ENCODE results near the gene SYT3. TPM values are rescaled to one million over a fixed set of nuclear protein-coding genes. Genes with fewer than 3 reads are reported as not detected.

SYT3 gene, protein sequence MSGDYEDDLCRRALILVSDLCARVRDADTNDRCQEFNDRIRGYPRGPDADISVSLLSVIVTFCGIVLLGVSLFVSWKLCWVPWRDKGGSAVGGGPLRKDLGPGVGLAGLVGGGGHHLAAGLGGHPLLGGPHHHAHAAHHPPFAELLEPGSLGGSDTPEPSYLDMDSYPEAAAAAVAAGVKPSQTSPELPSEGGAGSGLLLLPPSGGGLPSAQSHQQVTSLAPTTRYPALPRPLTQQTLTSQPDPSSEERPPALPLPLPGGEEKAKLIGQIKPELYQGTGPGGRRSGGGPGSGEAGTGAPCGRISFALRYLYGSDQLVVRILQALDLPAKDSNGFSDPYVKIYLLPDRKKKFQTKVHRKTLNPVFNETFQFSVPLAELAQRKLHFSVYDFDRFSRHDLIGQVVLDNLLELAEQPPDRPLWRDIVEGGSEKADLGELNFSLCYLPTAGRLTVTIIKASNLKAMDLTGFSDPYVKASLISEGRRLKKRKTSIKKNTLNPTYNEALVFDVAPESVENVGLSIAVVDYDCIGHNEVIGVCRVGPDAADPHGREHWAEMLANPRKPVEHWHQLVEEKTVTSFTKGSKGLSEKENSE
- total RNA-seq, result 6.8 TPM

GRCh38 chr19:50639121-50640112, at the start of gene SYT3:
Gene SYT3, minus strand, starts transcription at chr19:50639881. Its CDS starts 2,470 bp downstream, at chr19:50637411.

DNA sequence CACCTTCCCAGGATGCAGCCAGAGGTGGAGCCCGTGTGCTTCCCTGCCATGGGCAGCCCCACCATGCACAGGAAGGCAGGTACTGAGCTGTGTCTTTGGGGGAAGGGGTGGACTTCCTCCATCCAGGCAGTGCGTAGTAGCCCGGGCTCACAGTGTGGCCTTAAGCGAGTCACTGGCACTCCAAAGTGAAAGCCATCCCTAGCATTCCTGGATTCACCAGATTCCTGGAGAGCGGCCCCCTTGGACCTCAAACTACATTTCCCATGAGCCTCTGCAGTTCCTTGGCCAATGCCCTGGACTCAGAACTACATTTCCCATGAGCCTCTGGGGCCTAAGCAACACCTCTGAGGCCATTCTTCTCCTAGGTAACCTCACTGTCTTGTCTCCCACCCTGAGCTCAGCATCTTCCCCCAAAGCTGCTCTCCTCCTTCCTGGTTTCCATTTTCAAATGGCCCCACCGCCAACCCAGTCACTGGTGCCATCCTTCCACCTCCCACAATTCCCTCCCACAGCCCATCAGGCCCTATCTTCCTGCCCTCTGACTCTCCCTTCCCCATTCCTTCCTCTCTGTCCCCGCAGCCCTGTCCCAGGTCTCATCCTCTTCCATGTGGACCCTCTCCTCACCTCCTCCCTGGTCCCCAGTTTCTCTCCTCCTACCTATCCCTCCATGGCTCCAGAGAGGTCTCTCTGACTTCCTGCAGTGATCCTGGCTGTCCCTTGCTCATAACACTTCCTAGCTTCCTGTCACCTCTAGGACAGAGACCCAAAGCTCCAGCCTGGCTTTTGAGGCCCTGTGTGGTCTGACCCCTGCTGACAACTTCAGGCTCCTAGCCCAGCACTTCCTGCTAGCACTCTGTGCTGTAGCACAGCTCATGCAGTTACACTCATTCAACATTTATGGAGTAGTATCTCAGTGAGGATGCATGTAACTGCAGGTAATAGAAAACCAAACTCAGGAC, 10.0 kb upstream of the SYT3 start, which contains the start of gene C19orf81:
C19orf81 (plus strand) TSS at position 13 of the 959 bp plus-strand sequence; CDS start at position 13, 0 bp downstream.

Other genes starting within 250 kb of the SYT3 start
- 0.33 TPM for gene SPIB, start 220.9 kb downstream of the SYT3 start, total RNA-seq
- 1.2 TPM for gene MYBPC2, start 207.0 kb downstream of the SYT3 start, total RNA-seq
- gene EMC10, start 163.4 kb downstream of the SYT3 start, total RNA-seq, result 88.8 TPM
- 0.55 TPM for gene GARIN5A, start 163.0 kb downstream of the SYT3 start, total RNA-seq
- 8.0 TPM for gene JOSD2, start 128.7 kb downstream of the SYT3 start, total RNA-seq
- gene ASPDH, start 126.0 kb downstream of the SYT3 start, total RNA-seq, result not detected
- gene LRRC4B, start 71.4 kb downstream of the SYT3 start, total RNA-seq, result 38.4 TPM
- not detected for gene C19orf81, start 9.6 kb upstream of the SYT3 start, total RNA-seq
- gene SHANK1, start 79.9 kb upstream of the SYT3 start, total RNA-seq, result 12.0 TPM
- 38.8 TPM for gene CLEC11A, start 83.5 kb upstream of the SYT3 start, total RNA-seq
- not detected for gene GPR32, start 130.6 kb upstream of the SYT3 start, total RNA-seq
- not detected for gene ACP4, start 150.5 kb upstream of the SYT3 start, total RNA-seq
- not detected for gene KLK1, start 183.9 kb upstream of the SYT3 start, total RNA-seq
- not detected for gene KLK15, start 193.7 kb upstream of the SYT3 start, total RNA-seq
- not detected for gene KLK3, start 215.0 kb upstream of the SYT3 start, total RNA-seq
- not detected for gene KLK2, start 233.6 kb upstream of the SYT3 start, total RNA-seq